DND-41 (cell line): ENCODE measurements around the gene CAMK4.
"Not testable (repeated sequence)": the region's sequence is repeated elsewhere in the genome, so short reads cannot be mapped to it uniquely, and the experiment has no call there.

ENCODE experiments used
- CTCF ChIP-seq: IDR thresholded peaks from 2 replicates; pipeline ENCODE4 v1.5.1; 2012; ENCODE audit warnings: borderline replicate concordance, low read length, moderate library complexity, mild to moderate bottlenecking; ENCODE audit not compliant: poor library complexity, severe bottlenecking; ENCODE audit errors: extremely low read depth
- EZH2 ChIP-seq: IDR thresholded peaks from 3 replicates; pipeline ENCODE4 v1.6.1; 2012; ENCODE audit warnings: borderline replicate concordance, low read depth, mild to moderate bottlenecking, moderate library complexity, low read length, inconsistent platforms; ENCODE audit not compliant: severe bottlenecking

- not testable (repeated sequence) for TF ChIP-seq CTCF, EZH2
Measured at GRCh38 chr5:111358726-111359125, 134.5 kb downstream of the CAMK4 start.
